Measurements from ENCODE around the gene WNK4. TPM values are rescaled to one million over a fixed set of nuclear protein-coding genes. Genes with fewer than 3 reads are reported as not detected.
"Not testable (repeated sequence)": the region's sequence is repeated elsewhere in the genome, so short reads cannot be mapped to it uniquely, and the experiment has no call there.

Gene WNK4
- total RNA-seq = under 1 TPM in 2 of 4 donors, not detected in 2; 0.13 to 0.45 TPM

GRCh38 chr17:42779936-42780850, at the start of gene WNK4:
WNK4 (plus strand) TSS chr17:42780610; CDS start chr17:42780699, 89 bp downstream.
- TF ChIP-seq CTCF (IDR thresholded peaks at IDR 0.05) (no peak), POLR2A (IDR thresholded peaks at IDR 0.05) (no peak)
- Histone ChIP-seq H3K27ac (no peak within 1 kb of the TSS), H3K9me3 (no peaks in the 10 kb centered on the region), H3K27me3 (peaks cover 17% of the 10 kb centered on the region), H3K36me3 (peaks cover 26 to 30% of the 10 kb centered on the region in 2 donors), H3K4me1 (peaks cover 3 to 38% of the 10 kb centered on the region in 2 donors), H3K4me3 (replicated peaks in 1 of 3) (peak within 1 kb of the TSS in 1 of 3 donors; percentile 4)
- intact Hi-C loops (cut with DNase I) = no loop called here
- no peak for DNase-seq
- WGBS, 2 donors = 15 to 32% methylated on average over 12 to 30 of the region's 65 CpGs

GRCh38 chr17:42740699-42741098, 39.7 kb upstream of the WNK4 start:
- Histone ChIP-seq H3K9me3 (no peaks in the 10 kb centered on the region), H3K36me3 (no peaks in the 10 kb centered on the region), H3K4me1 (peaks cover 10 to 29% of the 10 kb centered on the region in 2 donors), H3K27ac (no peak overlapping the region), H3K27me3 (no peaks in the 10 kb centered on the region), H3K4me3 (replicated peaks in 1 of 3) (no peak overlapping the region)
- TF ChIP-seq POLR2A (IDR thresholded peaks at IDR 0.05) = no peak
- TF ChIP-seq CTCF (IDR thresholded peaks at IDR 0.05) = no peak
- intact Hi-C loops (cut with DNase I) = no loop called here
- DNase-seq = no peak
- WGBS, 2 donors = 68 to 81% methylated on average over 1 of the region's 1 CpG

GRCh38 chr17:42742916-42743315, 37.5 kb upstream of the WNK4 start:
- Histone ChIP-seq H3K4me1 (peaks cover 10 to 24% of the 10 kb centered on the region in 2 donors), H3K27ac (peak overlapping the region in 1 of 3 donors; percentile 93)
- H3K36me3 ChIP-seq; H3K9me3 ChIP-seq; H3K4me3 ChIP-seq (replicated peaks in 1 of 3); H3K27me3 ChIP-seq; intact Hi-C loops (cut with DNase I): not testable (repeated sequence)
- peak; percentile 30 to 33 for DNase-seq
- WGBS, 2 donors = 63 to 70% methylated on average over 11 of the region's 11 CpGs

- intact Hi-C loops (cut with DNase I) = no loop called here
- WGBS, 2 donors = 50 to 54% methylated on average over 10 of the region's 10 CpGs
Measured at GRCh38 chr17:42743595-42744282, 36.7 kb upstream of the WNK4 start.

More at GRCh38 chr17:42743595-42744282, 36.7 kb upstream of the WNK4 start:
- peak overlapping the region; percentile 82 to 93 (median 92) for H3K27ac ChIP-seq
- H3K27me3 ChIP-seq = no peaks in the 10 kb centered on the region
- no peak for DNase-seq
- no peak for TF ChIP-seq CTCF (IDR thresholded peaks at IDR 0.05)
- TF ChIP-seq POLR2A (IDR thresholded peaks at IDR 0.05) = no peak
- peaks cover 10 to 29% of the 10 kb centered on the region in 2 donors for H3K4me1 ChIP-seq
- peak overlapping the region; percentile 33 to 69 (median 58) for H3K4me3 ChIP-seq (replicated peaks in 1 of 3)
- H3K36me3 ChIP-seq = no peaks in the 10 kb centered on the region
- no peaks in the 10 kb centered on the region for H3K9me3 ChIP-seq

All from thyroid gland (tissue), 4 donors.